A549 (cell line): Measurements from ENCODE around the gene PRPF40A. TPM values are rescaled to one million over a fixed set of nuclear protein-coding genes. Genes with fewer than 3 reads are reported as not detected.

Experiments used
- ATAC-seq, 2 experiments: fragments of 200-7000 bp in 1 of 2; fragments of >200 bp in 1 of 2; cut with Nextera tagmentation in 1 of 2; cut with Tn5 transposase in 1 of 2; 3 replicates each; pipeline versions ENCODE4 v1.8.0 to v1.9.1; 2018 to 2020; ENCODE audit warnings: mild to moderate bottlenecking in 1 of 2, moderate library complexity in 1 of 2
- CTCF ChIA-PET: fragments of 300-600 bp; sonication (Branson Sonifier 250); formaldehyde crosslinking; extraction: SDS; loops from one replicate; lab custom pipeline; 2021; ENCODE audit warnings: antibody characterized with exemption, inconsistent platforms; lab: Yijun Ruan, JAX
- POLR2A ChIA-PET: fragments of 350-600 bp; formaldehyde crosslinking; extraction: SDS; loops from one replicate; lab custom pipeline; 2021; ENCODE audit warnings: antibody characterized with exemption, inconsistent platforms; lab: Yijun Ruan, JAX
- DNase-seq, 2 experiments: peaks; one replicate each; pipeline versions ENCODE4 v3.0.0 to v3.0.0-alpha.2; 2011 to 2016; ENCODE audit warnings: low read depth in 1 of 2, low spot score in 1 of 2
- FAIRE-seq: peaks from 2 replicates; lab custom pipeline; 2011; peaks lifted over from hg19 to GRCh38; lab: Jason Lieb, UNC
- H3K27ac ChIP-seq, 2 experiments: fragments of >200 bp; sonication (Bioruptor Twin); formaldehyde crosslinking; 3 replicates each; pipeline ENCODE4 v1.5.1; 2016 to 2017
- H3K4me1 ChIP-seq: fragments of >200 bp; sonication (Bioruptor Twin); formaldehyde crosslinking; 3 replicates; pipeline ENCODE4 v1.6.1; 2016
- H3K4me2 ChIP-seq: fragments of >200 bp; sonication (Bioruptor Twin); formaldehyde crosslinking; 3 replicates; pipeline ENCODE4 v1.6.1; 2016
- H3K4me3 ChIP-seq: fragments of >200 bp; sonication (Bioruptor Twin); formaldehyde crosslinking; 3 replicates; pipeline ENCODE4 v1.5.1; 2016
- H3K9me3 ChIP-seq: fragments of >200 bp; sonication (Bioruptor Twin); formaldehyde crosslinking; 3 replicates; pipeline ENCODE4 v1.6.1; 2016
- CBX2 ChIP-seq: fragments of 200-600 bp; sonication (generic); IDR thresholded peaks from 2 replicates; pipeline ENCODE4 v1.6.1; 2016; ENCODE audit warnings: low read depth, mild to moderate bottlenecking, borderline replicate concordance
- CBX8 ChIP-seq: fragments of 200-600 bp; sonication (generic); IDR thresholded peaks from 2 replicates; pipeline ENCODE4 v1.6.1; 2016
- CEBPB ChIP-seq, 2 experiments: fragments of >200 bp in 1 of 2; sonication (Bioruptor Twin) in 1 of 2; formaldehyde crosslinking in 1 of 2; IDR thresholded peaks; 2 replicates each; pipeline ENCODE4 v1.6.1; 2012 to 2016
- ELK1 ChIP-seq: fragments of 150-350 bp; IDR thresholded peaks from 2 replicates; pipeline ENCODE4 v1.6.1; 2014; ENCODE audit warnings: low read depth, mild to moderate bottlenecking, low read length
- EP300 ChIP-seq, 2 experiments: fragments of >200 bp; sonication (Bioruptor Twin); formaldehyde crosslinking; IDR thresholded peaks; 2 replicates in 1 of 2; 3 replicates in 1 of 2; pipeline ENCODE4 v1.6.1; 2016 to 2017
- FOSL2 ChIP-seq, 2 experiments: fragments of 450-650 bp in 1 of 2; fragments of >200 bp in 1 of 2; sonication (Bioruptor Twin) in 1 of 2; formaldehyde crosslinking; IDR thresholded peaks; 2 replicates each; pipeline versions ENCODE4 v1.5.0 to v1.6.1; 2016 to 2020; ENCODE audit warnings: mild to moderate bottlenecking in 1 of 2, moderate library complexity in 1 of 2
- FOXS1 ChIP-seq: fragments of 250-450 bp; sonication (Bioruptor Pico); IDR thresholded peaks from 2 replicates; pipeline ENCODE4 v1.5.0; 2020; ENCODE audit warnings: mild to moderate bottlenecking, moderate library complexity
- HEYL ChIP-seq: fragments of 250-450 bp; sonication (Bioruptor Pico); IDR thresholded peaks from 2 replicates; pipeline ENCODE4 v1.8.0; 2021; ENCODE audit warnings: mild to moderate bottlenecking, moderate library complexity
- HOXA7 ChIP-seq: fragments of 250-450 bp; sonication (Bioruptor Pico); IDR thresholded peaks from 2 replicates; pipeline ENCODE4 v1.5.0; 2020; ENCODE audit warnings: mild to moderate bottlenecking, moderate library complexity
- HOXB5 ChIP-seq: fragments of 250-450 bp; sonication (Bioruptor Pico); IDR thresholded peaks from 2 replicates; pipeline ENCODE4 v1.5.0; 2020; ENCODE audit warnings: mild to moderate bottlenecking, moderate library complexity
- JUNB ChIP-seq: fragments of >200 bp; sonication (Bioruptor Twin); formaldehyde crosslinking; IDR thresholded peaks from 2 replicates; pipeline ENCODE4 v1.6.1; 2016
- KDM1A ChIP-seq: fragments of 200-600 bp; sonication (generic); IDR thresholded peaks from 2 replicates; pipeline ENCODE4 v1.6.1; 2016; ENCODE audit warnings: low read depth, mild to moderate bottlenecking
- KDM5A ChIP-seq: fragments of 200-600 bp; sonication (generic); IDR thresholded peaks from 2 replicates; pipeline ENCODE4 v1.6.1; 2016; ENCODE audit warnings: antibody characterized with exemption, mild to moderate bottlenecking
- MAZ ChIP-seq: fragments of 150-350 bp; IDR thresholded peaks from 2 replicates; pipeline ENCODE4 v1.6.1; 2014; ENCODE audit warnings: antibody characterized with exemption, low read depth, low read length, borderline replicate concordance
- MYC ChIP-seq: IDR thresholded peaks from 2 replicates; pipeline ENCODE4 v1.6.1; 2012; ENCODE audit warnings: mild to moderate bottlenecking, inconsistent platforms, low read length, improper control_type of control experiment, borderline replicate concordance
- NPAS2 ChIP-seq: fragments of 250-450 bp; sonication (Bioruptor Pico); IDR thresholded peaks from 2 replicates; pipeline ENCODE4 v1.8.0; 2022; ENCODE audit warnings: mild to moderate bottlenecking, moderate library complexity, borderline replicate concordance
- POLR2AphosphoS2 ChIP-seq: conservative IDR thresholded peaks from 2 replicates; pipeline ENCODE4 v1.6.1; 2012; ENCODE audit warnings: low read length, improper control_type of control experiment, inconsistent platforms
- RAD21 ChIP-seq, 2 experiments: fragments of >200 bp in 1 of 2; sonication (Bioruptor Twin) in 1 of 2; formaldehyde crosslinking in 1 of 2; IDR thresholded peaks in 1 of 2; conservative IDR thresholded peaks in 1 of 2; 2 replicates in 1 of 2; 3 replicates in 1 of 2; pipeline ENCODE4 v1.6.1; 2012 to 2018; ENCODE audit warnings: inconsistent platforms in 1 of 2
- RARB ChIP-seq: fragments of 250-450 bp; sonication (Bioruptor Pico); IDR thresholded peaks from 2 replicates; pipeline ENCODE4 v1.8.0; 2021; ENCODE audit warnings: mild to moderate bottlenecking, moderate library complexity
- RFX5 ChIP-seq: fragments of 450-650 bp; IDR thresholded peaks from 2 replicates; pipeline ENCODE4 v1.7.1; 2014; ENCODE audit warnings: antibody characterized with exemption, mild to moderate bottlenecking, moderate library complexity
- RNF2 ChIP-seq: fragments of 200-600 bp; sonication (generic); IDR thresholded peaks from 2 replicates; pipeline ENCODE4 v1.6.1; 2016; ENCODE audit warnings: low read depth, mild to moderate bottlenecking, antibody characterized with exemption, moderate library complexity, borderline replicate concordance
- SREBF2 ChIP-seq: fragments of 450-650 bp; IDR thresholded peaks from 2 replicates; pipeline ENCODE4 v1.6.1; 2014; ENCODE audit warnings: mild to moderate bottlenecking, moderate library complexity
- TFCP2L1 ChIP-seq: fragments of 250-450 bp; sonication (Bioruptor Pico); IDR thresholded peaks from 2 replicates; pipeline ENCODE4 v1.5.0; 2021; ENCODE audit warnings: mild to moderate bottlenecking
- TP53 ChIP-seq: fragments of 250-450 bp; sonication (Bioruptor Pico); IDR thresholded peaks from 2 replicates; pipeline ENCODE4 v1.5.0; 2021; ENCODE audit warnings: mild to moderate bottlenecking, moderate library complexity
- USF2 ChIP-seq: fragments of 450-650 bp; IDR thresholded peaks from 2 replicates; pipeline ENCODE4 v1.6.1; 2014; ENCODE audit warnings: antibody characterized with exemption
- ZNF302 ChIP-seq: fragments of 250-450 bp; sonication (Bioruptor Pico); IDR thresholded peaks from 2 replicates; pipeline ENCODE4 v1.9.0; 2021; ENCODE audit warnings: inconsistent platforms, mild to moderate bottlenecking, moderate library complexity
- WGBS: methylation state at CpG from one replicate; pipeline ENCODE4 v1.1.6; 2017; ENCODE audit errors: missing lambda C conversion rate; 5-methylcytosine and 5-hydroxymethylcytosine counted together
- polyA plus RNA-seq, 4 experiments: library from polyadenylated mRNA; depleted of rRNA in 3 of 4; stranded (reverse); fragments of >200 nt; fragmentation: RNase III in 1 of 4; extraction: RNeasy Plus Mini Kit Qiagen cat#74134 plus additional on column Dnase treatment in 1 of 4; gene quantifications; 2 replicates in 3 of 4; 3 replicates in 1 of 4; pipeline ENCODE4 v1.2.3, GENCODE V29; 2011 to 2017
- TF ChIP-seq, protein P1 (sequence below): fragments of >200 bp; sonication (Bioruptor Twin); formaldehyde crosslinking; IDR thresholded peaks from 2 replicates; pipeline ENCODE4 v1.6.1; 2016
- TF ChIP-seq, protein P2 (sequence below): IDR thresholded peaks from 2 replicates; pipeline ENCODE4 v1.6.1; 2012; ENCODE audit warnings: low read depth, borderline replicate concordance
- TF ChIP-seq, protein P3 (sequence below): IDR thresholded peaks from 2 replicates; pipeline ENCODE4 v1.6.1; 2012
- TF ChIP-seq, protein P4 (sequence below): fragments of >200 bp; sonication (Bioruptor Twin); formaldehyde crosslinking; IDR thresholded peaks from 3 replicates; pipeline ENCODE4 v1.5.1; 2016
- TF ChIP-seq, protein P5 (sequence below): IDR thresholded peaks from 2 replicates; pipeline ENCODE4 v1.6.1; 2012

Gene PRPF40A
- polyA plus RNA-seq, 2 of the 4 experiments (the other 2 are of a cell fraction): 75.1 to 186 TPM

GRCh38 chr2:152715854-152716428 is 1.3 kb downstream of the PRPF40A start:
- H3K4me1 ChIP-seq: peaks cover 32% of the 10 kb centered on the region
- no peak overlapping the region; a peak in 2 of 6 replicates for H3K27ac ChIP-seq
- WGBS: 3% methylated on average over 8 of the region's 8 CpGs
- no peaks in the 10 kb centered on the region for H3K9me3 ChIP-seq
- DNase-seq: peak; percentile 64 to 80
- TF ChIP-seq, protein P1, sequence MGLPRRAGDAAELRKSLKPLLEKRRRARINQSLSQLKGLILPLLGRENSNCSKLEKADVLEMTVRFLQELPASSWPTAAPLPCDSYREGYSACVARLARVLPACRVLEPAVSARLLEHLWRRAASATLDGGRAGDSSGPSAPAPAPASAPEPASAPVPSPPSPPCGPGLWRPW: no peak
- no peak for TF ChIP-seq HOXB5 (CRISPR knock-in tag)
- TF ChIP-seq RARB: no peak
- TF ChIP-seq MAZ: no peak
- TF ChIP-seq CBX8: no peak
- TF ChIP-seq RFX5: no peak
- TF ChIP-seq, protein P2, sequence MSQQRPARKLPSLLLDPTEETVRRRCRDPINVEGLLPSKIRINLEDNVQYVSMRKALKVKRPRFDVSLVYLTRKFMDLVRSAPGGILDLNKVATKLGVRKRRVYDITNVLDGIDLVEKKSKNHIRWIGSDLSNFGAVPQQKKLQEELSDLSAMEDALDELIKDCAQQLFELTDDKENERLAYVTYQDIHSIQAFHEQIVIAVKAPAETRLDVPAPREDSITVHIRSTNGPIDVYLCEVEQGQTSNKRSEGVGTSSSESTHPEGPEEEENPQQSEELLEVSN: no peak
- no peak for TF ChIP-seq SREBF2
- 0 out of 5 replicates have a peak, but pooled peaks of 1 of the 2 experiments have one; percentile 5 for TF ChIP-seq RAD21 (conservative IDR thresholded peaks at IDR 0.05 in 1 of 2, IDR thresholded peaks at IDR 0.05 in 1 of 2)
- TF ChIP-seq HEYL (CRISPR knock-in tag): no peak
- no peak for TF ChIP-seq FOSL2 (IDR thresholded peaks at IDR 0.05)
- no peak for TF ChIP-seq FOSL2 (CRISPR knock-in tag; IDR thresholded peaks at IDR 0.05)
- no peak for TF ChIP-seq NPAS2 (CRISPR knock-in tag)
- no peak for TF ChIP-seq KDM1A
- no peak for TF ChIP-seq CBX2
- TF ChIP-seq TFCP2L1 (CRISPR knock-in tag): no peak
- no peak for TF ChIP-seq TP53
- TF ChIP-seq ELK1: no peak
- TF ChIP-seq CEBPB (IDR thresholded peaks at IDR 0.05): no peak
- TF ChIP-seq, protein P3, sequence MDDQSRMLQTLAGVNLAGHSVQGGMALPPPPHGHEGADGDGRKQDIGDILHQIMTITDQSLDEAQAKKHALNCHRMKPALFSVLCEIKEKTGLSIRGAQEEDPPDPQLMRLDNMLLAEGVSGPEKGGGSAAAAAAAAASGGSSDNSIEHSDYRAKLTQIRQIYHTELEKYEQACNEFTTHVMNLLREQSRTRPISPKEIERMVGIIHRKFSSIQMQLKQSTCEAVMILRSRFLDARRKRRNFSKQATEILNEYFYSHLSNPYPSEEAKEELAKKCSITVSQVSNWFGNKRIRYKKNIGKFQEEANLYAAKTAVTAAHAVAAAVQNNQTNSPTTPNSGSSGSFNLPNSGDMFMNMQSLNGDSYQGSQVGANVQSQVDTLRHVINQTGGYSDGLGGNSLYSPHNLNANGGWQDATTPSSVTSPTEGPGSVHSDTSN: no peak
- TF ChIP-seq, protein P4, sequence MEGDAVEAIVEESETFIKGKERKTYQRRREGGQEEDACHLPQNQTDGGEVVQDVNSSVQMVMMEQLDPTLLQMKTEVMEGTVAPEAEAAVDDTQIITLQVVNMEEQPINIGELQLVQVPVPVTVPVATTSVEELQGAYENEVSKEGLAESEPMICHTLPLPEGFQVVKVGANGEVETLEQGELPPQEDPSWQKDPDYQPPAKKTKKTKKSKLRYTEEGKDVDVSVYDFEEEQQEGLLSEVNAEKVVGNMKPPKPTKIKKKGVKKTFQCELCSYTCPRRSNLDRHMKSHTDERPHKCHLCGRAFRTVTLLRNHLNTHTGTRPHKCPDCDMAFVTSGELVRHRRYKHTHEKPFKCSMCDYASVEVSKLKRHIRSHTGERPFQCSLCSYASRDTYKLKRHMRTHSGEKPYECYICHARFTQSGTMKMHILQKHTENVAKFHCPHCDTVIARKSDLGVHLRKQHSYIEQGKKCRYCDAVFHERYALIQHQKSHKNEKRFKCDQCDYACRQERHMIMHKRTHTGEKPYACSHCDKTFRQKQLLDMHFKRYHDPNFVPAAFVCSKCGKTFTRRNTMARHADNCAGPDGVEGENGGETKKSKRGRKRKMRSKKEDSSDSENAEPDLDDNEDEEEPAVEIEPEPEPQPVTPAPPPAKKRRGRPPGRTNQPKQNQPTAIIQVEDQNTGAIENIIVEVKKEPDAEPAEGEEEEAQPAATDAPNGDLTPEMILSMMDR: peak; percentile 64
- TF ChIP-seq FOXS1 (CRISPR knock-in tag): no peak
- TF ChIP-seq ZNF302: no peak
- TF ChIP-seq, protein P5, sequence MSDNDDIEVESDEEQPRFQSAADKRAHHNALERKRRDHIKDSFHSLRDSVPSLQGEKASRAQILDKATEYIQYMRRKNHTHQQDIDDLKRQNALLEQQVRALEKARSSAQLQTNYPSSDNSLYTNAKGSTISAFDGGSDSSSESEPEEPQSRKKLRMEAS: peak; percentile 60; the same call in 1 of the 2 replicates
- TF ChIP-seq RNF2: no peak
- TF ChIP-seq JUNB: no peak
- no peak for TF ChIP-seq HOXA7 (CRISPR knock-in tag)
- TF ChIP-seq USF2: no peak
- no peak for TF ChIP-seq EP300 (IDR thresholded peaks at IDR 0.05)
- no peak for TF ChIP-seq POLR2AphosphoS2
- peak; percentile 40; the same call in 1 of the 2 replicates for TF ChIP-seq MYC
- no peak for TF ChIP-seq KDM5A
- ATAC-seq: no peak
- ChIA-PET POLR2A (interaction anchor here (0.7 kb wide), 1 partner anchor 88 kb away, joined by 7 read pairs; no protein-coding TSS in a partner anchor), CTCF (interaction anchor here (0.6 to 2.5 kb wide), 11 partner anchors 9 to 810 kb away, joined by 3 to 14 read pairs (median 3); no protein-coding TSS in a partner anchor)
- H3K4me2 ChIP-seq: peak overlapping the region; percentile 87
- peak overlapping the region; percentile 75 for H3K4me3 ChIP-seq
- no peak for FAIRE-seq
